ENCODE data around the gene TM9SF4.

Gene TM9SF4

GRCh38 chr20:32205843-32206759 is 96.6 kb downstream of the TM9SF4 start:
- no peak for DNase-seq (ENCODE audit: low read depth)

GRCh38 chr20:32206760-32207625 is 97.5 kb downstream of the TM9SF4 start:
- DNase-seq (ENCODE audit: low read depth), result no peak

- peak; percentile 75 for DNase-seq (ENCODE audit: low read depth)
These were observed 98.3 kb downstream of the TM9SF4 start, which contains the start of the genes PLAGL2 and POFUT1 for GRCh38 chr20:32207626-32208498. Gene PLAGL2 (minus strand): TSS chr20:32207743. CDS start chr20:32202178, 5,565 bp downstream. Gene POFUT1 (plus strand): TSS chr20:32207880. CDS start chr20:32207942, 62 bp downstream.

GRCh38 chr20:32208499-32209154 is 99.1 kb downstream of the TM9SF4 start:
- no peak for DNase-seq (ENCODE audit: low read depth)

- DNase-seq (ENCODE audit: low read depth), result no peak
These were observed 100.5 kb downstream of the TM9SF4 start for GRCh38 chr20:32209850-32210605.

- no peak for DNase-seq (ENCODE audit: low read depth)
These were observed 104.4 kb downstream of the TM9SF4 start for GRCh38 chr20:32213870-32214269.

- no peak for DNase-seq (ENCODE audit: low read depth)
These were observed 105.6 kb downstream of the TM9SF4 start for GRCh38 chr20:32215147-32215546.

- no peak for DNase-seq (ENCODE audit: low read depth)
These were observed 106.2 kb downstream of the TM9SF4 start for GRCh38 chr20:32215729-32216128.

- no peak for DNase-seq (ENCODE audit: low read depth)
These were observed 106.9 kb downstream of the TM9SF4 start for GRCh38 chr20:32216179-32217142.

All from stromal cell of bone marrow (primary cell).